GM18505 (cell line): Measurements from ENCODE around the gene CCDC43.
"Not testable (repeated sequence)": the region's sequence is repeated elsewhere in the genome, so short reads cannot be mapped to it uniquely, and the experiment has no call there.

Experiments
- ATAC-seq: cut with Tn5 transposase; IDR thresholded peaks from one replicate; pipeline ENCODE4 v1.9.1; 2021; ENCODE audit not compliant: unreplicated experiment
- POLR2A ChIP-seq: IDR thresholded peaks from 4 replicates; pipeline ENCODE4 v1.6.1; 2011; ENCODE audit warnings: borderline replicate concordance; ENCODE audit not compliant: insufficient read depth, insufficient read length; ENCODE audit errors: extremely low read depth

Gene CCDC43

GRCh38 chr17:44688675-44689476 lies 700 bp downstream of the CCDC43 start:
- peak; percentile 14 for ATAC-seq
- TF ChIP-seq POLR2A: no peak

- no peak for ATAC-seq
- no peak for TF ChIP-seq POLR2A
Observed at GRCh38 chr17:44688200-44688599, 1.4 kb downstream of the CCDC43 start.

GRCh38 chr17:44687756-44688155 lies 1.8 kb downstream of the CCDC43 start:
- ATAC-seq: no peak
- no peak for TF ChIP-seq POLR2A

DNA sequence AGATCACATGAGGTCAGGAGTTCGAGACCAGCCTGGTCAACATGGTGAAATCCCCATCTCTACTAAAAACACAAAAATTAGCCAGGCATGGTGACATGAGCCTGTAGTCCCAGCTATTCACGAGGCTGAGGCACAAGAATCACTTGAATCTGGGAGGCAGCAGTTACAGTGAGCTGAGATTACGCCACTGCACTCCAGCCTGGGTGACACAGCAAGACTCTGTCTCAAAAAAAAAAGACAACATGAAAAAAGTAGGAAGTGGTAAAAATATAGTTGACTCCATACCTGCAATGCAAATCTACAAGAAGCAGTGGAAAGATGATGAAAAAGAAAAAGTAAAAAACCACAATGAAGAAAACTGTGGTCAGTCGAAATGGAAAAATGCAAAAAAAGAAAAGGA lies 6.3 kb downstream of the CCDC43 start:
- ATAC-seq: not testable (repeated sequence)

DNA sequence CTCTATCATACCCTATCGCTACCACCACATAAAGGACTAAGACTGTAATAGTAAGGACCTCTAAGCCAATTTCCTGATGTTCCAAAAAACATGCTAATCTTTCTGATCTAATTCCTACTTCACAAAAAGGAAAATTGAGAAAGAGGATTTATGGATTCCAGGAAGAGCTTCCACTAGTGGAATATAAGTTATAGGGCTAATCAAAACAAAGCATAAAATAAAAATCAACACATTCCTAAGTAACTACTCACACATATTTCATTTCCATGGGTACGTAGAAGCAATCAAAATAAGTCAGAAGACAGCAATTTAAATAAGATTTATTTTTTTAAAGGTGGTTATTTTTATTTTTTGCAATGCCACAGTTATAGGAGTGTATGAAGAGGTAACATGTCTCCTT lies 12.4 kb downstream of the CCDC43 start:
- TF ChIP-seq POLR2A: no peak
- ATAC-seq: no peak

GRCh38 chr17:44673893-44674292 lies 15.7 kb downstream of the CCDC43 start:
- no peak for TF ChIP-seq POLR2A
- no peak for ATAC-seq

- TF ChIP-seq POLR2A: no peak
- ATAC-seq: no peak
Observed at GRCh38 chr17:44672479-44673093, 17.0 kb downstream of the CCDC43 start.

GRCh38 chr17:44666006-44666405 lies 23.6 kb downstream of the CCDC43 start:
- ATAC-seq: no peak
- no peak for TF ChIP-seq POLR2A

GRCh38 chr17:44664867-44665266 lies 24.7 kb downstream of the CCDC43 start:
- TF ChIP-seq POLR2A: no peak
- no peak for ATAC-seq

DNA sequence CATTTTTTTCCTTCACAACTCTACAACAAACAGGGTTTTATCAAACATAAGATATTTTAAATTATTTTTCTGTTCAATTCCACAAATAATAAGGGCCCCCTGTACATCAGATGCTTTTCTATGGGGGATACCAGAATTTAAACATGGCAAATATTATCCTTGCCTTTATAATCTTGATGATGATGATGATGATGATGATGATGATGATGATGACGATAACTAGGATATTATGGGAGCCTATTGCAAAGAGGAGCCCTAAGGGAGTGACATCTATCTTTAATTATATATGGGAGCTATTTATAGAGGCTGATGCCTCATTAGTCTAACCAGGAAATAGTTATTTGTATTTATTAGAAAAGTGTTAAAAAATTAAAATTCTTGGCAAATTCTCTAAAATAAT lies 26.5 kb downstream of the CCDC43 start:
- TF ChIP-seq POLR2A: no peak
- ATAC-seq: no peak

- TF ChIP-seq POLR2A: no peak
- ATAC-seq: no peak
Observed at GRCh38 chr17:44661835-44662234, 27.7 kb downstream of the CCDC43 start.

- no peak for ATAC-seq
Observed at GRCh38 chr17:44655983-44656710, 33.4 kb downstream of the CCDC43 start, which contains the start of gene MEIOC. MEIOC (plus strand) TSS chr17:44656468; CDS start chr17:44656614, 146 bp downstream.

GRCh38 chr17:44653954-44654353 lies 35.6 kb downstream of the CCDC43 start:
- no peak for TF ChIP-seq POLR2A
- no peak for ATAC-seq

More at GRCh38 chr17:44655983-44656710, 33.4 kb downstream of the CCDC43 start, which contains the start of gene MEIOC:
- TF ChIP-seq POLR2A: no peak
